SK-N-MC (cell line): ENCODE data around the gene HEG1.

Experiments
- EZH2 ChIP-seq: fragments of 200-600 bp; sonication (generic); IDR thresholded peaks from one replicate; pipeline ENCODE4 v1.6.1; 2017; ENCODE audit warnings: antibody characterized with exemption
- POLR2AphosphoS5 ChIP-seq: IDR thresholded peaks from 2 replicates; pipeline ENCODE4 v1.6.1; 2012; ENCODE audit warnings: mild to moderate bottlenecking, low read depth, low read length, borderline replicate concordance

DNA sequence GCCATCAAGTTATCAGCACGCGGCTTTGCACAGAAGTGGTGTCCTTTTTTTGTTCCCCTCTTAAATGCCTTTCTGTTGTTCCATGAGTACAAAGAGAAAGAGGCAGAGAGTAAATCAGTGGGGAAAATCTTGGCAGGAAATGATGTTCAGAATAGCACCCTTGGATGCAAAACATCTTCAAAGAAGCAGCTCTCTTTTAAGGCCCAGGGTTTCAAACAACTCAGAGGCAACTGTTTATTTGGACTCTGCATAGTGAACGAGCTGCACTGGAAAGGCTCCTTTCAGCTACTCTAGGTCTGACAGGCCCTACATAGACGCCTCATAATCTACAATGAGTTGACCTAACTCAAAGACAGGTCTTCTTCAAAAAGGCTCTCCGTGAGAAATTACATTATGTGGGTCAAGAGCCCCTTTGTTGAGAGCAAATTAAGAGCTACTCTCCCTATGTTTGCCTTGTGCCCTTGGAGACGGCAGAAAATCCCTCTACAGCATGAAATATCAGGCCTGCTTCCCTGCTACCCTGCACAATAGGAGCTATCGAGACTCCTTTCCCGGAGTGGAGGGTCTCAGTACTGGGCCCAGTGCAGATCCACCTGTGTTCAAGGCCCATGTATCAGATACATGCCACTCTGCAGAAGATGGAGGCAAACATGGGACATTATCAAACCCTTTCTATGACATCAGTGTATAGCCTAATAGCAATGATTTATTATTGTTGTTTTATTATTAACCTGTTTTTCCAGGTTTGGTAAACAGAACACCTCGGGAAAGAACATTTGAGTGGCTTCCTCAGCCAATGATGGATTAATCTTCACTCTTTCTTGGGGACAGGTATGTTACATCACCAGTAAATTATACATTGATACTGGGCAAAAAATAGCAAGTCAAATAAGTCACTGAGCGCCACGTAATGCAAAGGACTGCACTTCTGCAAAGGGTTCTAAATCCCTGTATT lies 53.1 kb downstream of the HEG1 start:
- TF ChIP-seq EZH2 (no peak), POLR2AphosphoS5 (no peak)
